HEK293T (cell line): ENCODE measurements around the gene DCXR.

Source experiments
- CTCF ChIA-PET: fragments of 350-600 bp; formaldehyde crosslinking; extraction: SDS; loops from one replicate; lab custom pipeline; 2021; ENCODE audit warnings: antibody characterized with exemption, inconsistent platforms; lab: Yijun Ruan, JAX
- POLR2A ChIA-PET: fragments of 350-600 bp; formaldehyde crosslinking; extraction: SDS; loops from one replicate; lab custom pipeline; 2020; ENCODE audit warnings: antibody characterized with exemption, inconsistent platforms; lab: Yijun Ruan, JAX
- DNase-seq: peaks from one replicate; pipeline ENCODE4 v3.0.0; 2012; ENCODE audit warnings: mixed read lengths; ENCODE audit errors: extremely low spot score
- ARNT ChIP-seq: fragments of 450-650 bp; IDR thresholded peaks from 2 replicates; pipeline ENCODE4 v1.6.1; 2017; ENCODE audit warnings: mild to moderate bottlenecking
- BHLHE40 ChIP-seq: fragments of 450-650 bp; IDR thresholded peaks from 2 replicates; pipeline ENCODE4 v1.6.1; 2016; ENCODE audit warnings: mild to moderate bottlenecking, moderate library complexity, borderline replicate concordance
- CTBP1 ChIP-seq: fragments of 450-650 bp; IDR thresholded peaks from 2 replicates; pipeline ENCODE4 v1.6.1; 2016; ENCODE audit warnings: borderline replicate concordance
- ELF4 ChIP-seq: fragments of 450-650 bp; IDR thresholded peaks from 2 replicates; pipeline ENCODE4 v1.6.1; 2017; ENCODE audit warnings: antibody characterized with exemption
- FOXA1 ChIP-seq: fragments of 450-650 bp; IDR thresholded peaks from 2 replicates; pipeline ENCODE4 v1.6.1; 2016; ENCODE audit warnings: mild to moderate bottlenecking
- FOXK2 ChIP-seq: fragments of 450-650 bp; IDR thresholded peaks from 2 replicates; pipeline ENCODE4 v1.6.1; 2016; ENCODE audit warnings: mild to moderate bottlenecking
- FOXM1 ChIP-seq: fragments of 450-650 bp; IDR thresholded peaks from 2 replicates; pipeline ENCODE4 v1.6.1; 2017; ENCODE audit warnings: mild to moderate bottlenecking, borderline replicate concordance
- HDGF ChIP-seq: fragments of 450-650 bp; IDR thresholded peaks from 2 replicates; pipeline ENCODE4 v1.6.1; 2017; ENCODE audit warnings: antibody characterized with exemption, borderline replicate concordance
- L3MBTL2 ChIP-seq: fragments of 450-650 bp; conservative IDR thresholded peaks from 2 replicates; pipeline ENCODE4 v1.6.1; 2016; ENCODE audit warnings: mild to moderate bottlenecking
- LEF1 ChIP-seq: fragments of 450-650 bp; IDR thresholded peaks from 2 replicates; pipeline ENCODE4 v1.6.1; 2017; ENCODE audit warnings: mild to moderate bottlenecking, borderline replicate concordance
- NFRKB ChIP-seq: fragments of 450-650 bp; IDR thresholded peaks from 2 replicates; pipeline ENCODE4 v1.6.1; 2016; ENCODE audit warnings: mild to moderate bottlenecking, moderate library complexity
- SP1 ChIP-seq: fragments of 450-650 bp; IDR thresholded peaks from 2 replicates; pipeline ENCODE4 v1.6.1; 2017
- SUZ12 ChIP-seq: fragments of 450-650 bp; IDR thresholded peaks from 2 replicates; pipeline ENCODE4 v1.6.1; 2016; ENCODE audit warnings: mild to moderate bottlenecking
- TARDBP ChIP-seq: fragments of 450-650 bp; IDR thresholded peaks from 2 replicates; pipeline ENCODE4 v1.6.1; 2016
- ZNF384 ChIP-seq: fragments of 450-650 bp; IDR thresholded peaks from 2 replicates; pipeline ENCODE4 v1.6.1; 2016
- TF ChIP-seq, protein P1 (sequence below): fragments of 450-650 bp; IDR thresholded peaks from 2 replicates; pipeline ENCODE4 v1.6.1; 2016

Gene DCXR

DNA sequence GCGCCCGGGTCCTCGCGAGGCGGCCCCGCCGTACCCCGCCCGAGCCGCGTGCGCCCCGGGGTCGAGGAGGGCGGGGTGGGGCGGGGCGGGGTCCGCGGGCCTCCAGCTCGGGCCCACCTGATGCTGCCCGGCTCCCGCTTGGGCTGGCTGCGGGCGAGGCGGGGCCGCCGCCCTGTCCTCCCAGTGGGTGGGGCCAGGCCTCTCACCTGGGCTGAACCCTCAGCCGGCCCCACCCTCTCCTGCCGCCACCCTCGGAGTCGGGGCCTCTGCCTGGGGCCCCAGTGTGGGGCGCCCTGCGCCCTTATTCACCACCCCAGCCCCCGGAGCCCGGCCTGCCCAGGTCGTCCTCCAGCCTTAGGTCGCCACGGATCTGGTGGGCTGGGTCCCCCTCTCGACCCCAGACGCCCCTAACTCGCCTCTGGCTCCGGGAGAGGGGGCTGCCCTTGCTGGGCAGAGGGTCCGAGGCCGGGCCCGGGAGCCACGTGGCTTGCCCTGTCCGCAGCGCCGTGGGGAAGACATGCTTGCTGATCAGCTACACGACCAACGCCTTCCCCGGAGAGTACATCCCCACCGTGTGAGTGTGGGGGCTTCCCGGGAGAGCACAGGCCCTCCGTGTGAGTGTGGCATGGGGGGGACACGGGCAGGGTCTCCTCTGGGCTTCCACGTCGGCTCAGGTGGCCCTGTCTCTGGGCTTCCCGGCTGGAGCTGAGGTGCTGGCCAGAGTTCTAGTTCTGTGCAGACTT lies 5.4 kb downstream of the DCXR start:
- POLR2A ChIA-PET: interaction anchor here (0.9 to 3.8 kb wide), 9 partner anchors 9 to 73 kb away, joined by 3 to 34 read pairs (median 4); partner anchors contain the start of genes CENPX, FASN and LRRC45
- CTCF ChIA-PET: interaction anchor here (1.3 kb wide), 1 partner anchor 11 kb away, joined by 4 read pairs; no protein-coding TSS in a partner anchor
- peak; percentile 47 for DNase-seq
- TF ChIP-seq ELF4: no peak
- no peak for TF ChIP-seq FOXM1
- no peak for TF ChIP-seq TARDBP
- peak; percentile 56 for TF ChIP-seq L3MBTL2
- TF ChIP-seq ZNF384: no peak

DNA sequence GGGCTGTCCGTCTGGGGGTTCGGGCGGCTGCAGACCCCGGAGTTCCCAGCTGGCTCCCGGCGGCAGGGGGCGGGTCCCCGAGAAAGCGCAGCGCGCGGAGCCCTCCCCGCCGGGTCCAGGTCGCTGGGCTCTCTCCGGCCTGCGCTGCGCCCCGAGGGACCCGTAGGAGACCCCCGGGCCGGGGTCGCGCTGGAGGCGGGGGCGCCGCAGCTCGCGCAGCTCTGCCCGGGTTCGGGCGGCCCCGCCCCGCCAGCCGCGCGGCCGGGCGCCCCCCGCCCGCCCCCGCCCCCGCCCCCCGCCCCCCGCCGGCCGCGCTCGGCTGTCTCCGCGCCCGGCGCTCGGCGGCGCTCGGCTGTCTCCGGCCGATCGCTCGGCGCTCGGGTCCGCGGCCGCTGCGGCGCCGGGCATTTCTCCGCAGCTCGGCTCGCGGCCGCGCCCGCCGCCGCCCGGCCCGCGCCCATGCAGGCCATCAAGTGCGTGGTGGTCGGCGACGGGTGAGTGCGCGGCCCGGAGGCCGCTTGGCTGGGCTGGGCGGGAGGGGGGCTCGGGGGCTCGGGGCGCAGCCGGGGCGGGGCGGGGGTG lies 6.1 kb downstream of the DCXR start, which contains the start of gene RAC3:
TSS of gene RAC3 (plus strand) at position 376 of the 582 bp plus-strand sequence. CDS start at position 460, 84 bp downstream.
- peak; percentile 78 for DNase-seq
- ChIA-PET CTCF (interaction anchor here (1.2 to 1.3 kb wide), 2 partner anchors 10 to 71 kb away, joined by 3 to 4 read pairs; no protein-coding TSS in a partner anchor), POLR2A (interaction anchor here (0.6 to 3.8 kb wide), 12 partner anchors 9 to 124 kb away, joined by 3 to 34 read pairs (median 4); partner anchors contain the start of genes CENPX, FASN and LRRC45)
- no peak for TF ChIP-seq ELF4
- TF ChIP-seq HDGF: no peak
- no peak for TF ChIP-seq LEF1
- no peak for TF ChIP-seq ZNF384

DNA sequence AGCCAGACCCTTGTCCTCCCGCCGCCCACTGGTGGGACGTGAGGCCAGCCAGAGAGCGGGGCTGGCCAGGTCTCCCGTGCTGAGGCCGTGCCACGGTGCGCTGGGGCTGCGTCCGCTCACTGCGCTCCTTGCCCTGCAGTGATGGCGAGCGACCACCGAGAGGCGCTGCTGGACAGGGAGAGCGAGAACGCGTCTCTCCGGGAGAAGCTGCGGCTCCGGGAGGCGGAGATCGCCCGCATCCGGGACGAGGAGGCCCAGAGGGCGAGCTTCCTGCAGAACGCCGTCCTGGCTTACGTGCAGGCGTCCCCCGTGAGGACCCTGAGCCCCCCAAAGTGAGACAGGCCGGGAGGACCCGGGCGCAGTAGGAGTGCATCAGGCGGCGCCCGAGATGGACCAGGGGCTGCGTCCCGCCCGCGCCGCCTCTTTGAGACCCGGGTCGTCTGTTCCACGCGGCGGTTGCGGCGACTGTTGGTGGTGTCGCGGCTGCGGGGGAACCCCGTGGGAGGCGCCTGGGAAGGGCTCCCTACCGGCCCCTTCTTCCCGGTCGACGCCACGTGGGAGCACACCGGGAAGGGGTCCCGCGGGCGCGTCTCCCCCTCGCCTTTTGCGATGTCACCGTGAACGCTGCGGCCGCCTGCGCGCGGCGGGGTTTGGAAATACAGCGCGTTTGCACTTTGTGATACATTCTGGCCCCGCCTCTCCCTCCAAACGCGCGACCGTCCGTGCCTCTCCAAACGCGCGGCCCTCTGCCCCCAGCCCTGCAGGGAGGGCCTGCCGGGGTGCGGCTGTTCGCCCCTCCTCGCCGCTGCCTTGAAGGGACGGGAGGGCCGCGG lies 6.8 kb downstream of the DCXR start:
- TF ChIP-seq HDGF (0 out of 2 replicates have a peak, but pooled peaks have one; percentile 48), CTBP1 (peak; percentile 29; the same call in 1 of the 2 replicates), SP1 (no peak), L3MBTL2 (peak; percentile 54; the same call in 1 of the 2 replicates)
- POLR2A ChIA-PET: interaction anchor here (0.6 to 3.8 kb wide), 14 partner anchors 8 to 124 kb away, joined by 3 to 34 read pairs (median 3); partner anchors contain the start of genes CENPX, DUS1L, FASN and LRRC45
- DNase-seq: peak; percentile 88
- CTCF ChIA-PET: interaction anchor here (0.6 to 2.2 kb wide), 18 partner anchors 9 to 1156 kb away, joined by 3 to 13 read pairs (median 4); no protein-coding TSS in a partner anchor

DNA sequence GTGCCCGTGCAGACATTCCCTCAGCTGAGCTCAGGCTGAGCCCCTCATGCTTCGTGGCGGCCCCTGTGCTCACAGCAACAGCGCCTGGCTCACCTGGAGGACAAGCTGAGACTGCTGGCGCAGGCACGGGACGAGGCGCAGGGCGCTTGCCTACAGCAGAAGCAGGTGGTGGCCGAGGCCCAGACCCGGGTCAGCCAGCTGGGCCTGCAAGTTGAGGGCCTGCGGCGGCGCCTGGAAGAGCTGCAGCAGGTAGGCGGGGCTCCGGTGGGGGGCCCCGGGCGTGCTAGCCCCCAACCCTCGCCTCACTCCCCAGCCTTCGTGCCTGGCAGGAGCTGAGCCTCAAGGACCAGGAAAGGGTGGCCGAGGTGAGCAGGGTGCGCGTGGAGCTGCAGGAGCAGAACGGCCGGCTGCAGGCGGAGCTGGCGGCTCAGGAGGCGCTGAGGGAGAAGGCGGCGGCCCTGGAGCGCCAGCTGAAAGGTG lies 7.5 kb downstream of the DCXR start:
- ChIA-PET CTCF (interaction anchor here (0.6 to 2.2 kb wide), 10 partner anchors 9 to 124 kb away, joined by 3 to 13 read pairs (median 4); no protein-coding TSS in a partner anchor), POLR2A (interaction anchor here (0.7 to 3.8 kb wide), 10 partner anchors 7 to 125 kb away, joined by 3 to 34 read pairs (median 3); partner anchors contain the start of genes DCXR, DUS1L and FASN)
- no peak for TF ChIP-seq NFRKB
- TF ChIP-seq CTBP1: no peak
- TF ChIP-seq BHLHE40: no peak
- no peak for TF ChIP-seq TARDBP
- no peak for TF ChIP-seq ARNT
- TF ChIP-seq SP1: no peak
- TF ChIP-seq HDGF: no peak
- TF ChIP-seq FOXA1: no peak
- no peak for TF ChIP-seq SUZ12
- TF ChIP-seq, protein P1, sequence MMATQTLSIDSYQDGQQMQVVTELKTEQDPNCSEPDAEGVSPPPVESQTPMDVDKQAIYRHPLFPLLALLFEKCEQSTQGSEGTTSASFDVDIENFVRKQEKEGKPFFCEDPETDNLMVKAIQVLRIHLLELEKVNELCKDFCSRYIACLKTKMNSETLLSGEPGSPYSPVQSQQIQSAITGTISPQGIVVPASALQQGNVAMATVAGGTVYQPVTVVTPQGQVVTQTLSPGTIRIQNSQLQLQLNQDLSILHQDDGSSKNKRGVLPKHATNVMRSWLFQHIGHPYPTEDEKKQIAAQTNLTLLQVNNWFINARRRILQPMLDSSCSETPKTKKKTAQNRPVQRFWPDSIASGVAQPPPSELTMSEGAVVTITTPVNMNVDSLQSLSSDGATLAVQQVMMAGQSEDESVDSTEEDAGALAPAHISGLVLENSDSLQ: no peak
- TF ChIP-seq LEF1: no peak
- TF ChIP-seq ELF4: no peak
- TF ChIP-seq FOXK2: no peak
- no peak for TF ChIP-seq ZNF384
- DNase-seq: no peak

DNA sequence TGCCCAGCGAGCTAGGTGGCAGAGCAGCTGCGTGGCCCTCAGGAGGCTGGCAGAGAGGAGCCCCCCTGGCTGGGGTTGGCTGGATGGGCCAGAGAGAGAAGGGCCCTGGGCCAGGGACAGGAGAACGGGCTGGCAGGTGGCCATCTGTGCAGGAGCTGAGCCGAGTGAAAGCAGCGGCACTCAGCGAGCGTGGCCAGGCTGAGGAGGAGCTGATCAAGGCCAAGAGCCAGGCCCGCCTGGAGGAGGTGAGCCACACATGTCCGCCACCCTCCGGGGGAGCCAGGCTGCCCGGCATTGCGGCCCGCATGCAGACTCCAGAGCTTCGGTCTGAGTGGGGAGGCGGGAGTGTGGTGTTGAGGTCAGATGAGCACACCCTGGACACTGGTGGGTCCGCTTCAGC lies 8.1 kb downstream of the DCXR start:
- CTCF ChIA-PET: interaction anchor here (1.2 to 2.2 kb wide), 2 partner anchors 77 to 125 kb away, joined by 4 to 13 read pairs; no protein-coding TSS in a partner anchor

More for the DNA sequence above, 8.1 kb downstream of the DCXR start:
- TF ChIP-seq TARDBP (no peak), BHLHE40 (no peak), L3MBTL2 (no peak)
- TF ChIP-seq, protein P1: no peak
- no peak for DNase-seq
- POLR2A ChIA-PET: interaction anchor here (0.7 to 1.9 kb wide), 6 partner anchors 8 to 69 kb away, joined by 3 to 13 read pairs (median 3); partner anchors contain the start of genes DCXR and DUS1L
